ENCODE measurements around the gene PEAK1. TPM values are rescaled to one million over a fixed set of nuclear protein-coding genes. Genes with fewer than 3 reads are reported as not detected.

Gene PEAK1
- total and polyA plus RNA-seq, 9 of the 15 experiments (the other 6 are each of a cell fraction or from before 2014, with no cell fraction given) = 0.99 to 22.4 (median 10.8) TPM

- no peak overlapping the region for H2AFZ ChIP-seq (ENCODE audit: low read depth, low read length)
- H3K79me2 ChIP-seq (ENCODE audit: control insufficient read depth, insufficient read depth, low read length) = no peaks in the 10 kb centered on the region
- ChIA-PET CTCF (ENCODE audit: low intra/inter-chr PET ratio) (no interaction called here), POLR2A (no interaction called here)
- no peaks in the 10 kb centered on the region for H3K27me3 ChIP-seq (ENCODE audit: control insufficient read depth in 2 of 2, insufficient read depth in 2 of 2, low read length in 2 of 2)
- in situ Hi-C loops (cut with MboI) = no loop called here
- TF ChIP-seq, protein P1, sequence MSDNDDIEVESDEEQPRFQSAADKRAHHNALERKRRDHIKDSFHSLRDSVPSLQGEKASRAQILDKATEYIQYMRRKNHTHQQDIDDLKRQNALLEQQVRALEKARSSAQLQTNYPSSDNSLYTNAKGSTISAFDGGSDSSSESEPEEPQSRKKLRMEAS (CRISPR knock-in tag; IDR thresholded peaks at IDR 0.05) = no peak
- TF ChIP-seq ZNF311 (CRISPR knock-in tag; IDR thresholded peaks at IDR 0.05) = no peak
- TF ChIP-seq CAMTA2 (CRISPR knock-in tag; conservative IDR thresholded peaks at IDR 0.05) = no peak
- no peak for TF ChIP-seq POLR3A (IDR thresholded peaks at IDR 0.05; ENCODE audit: borderline replicate concordance, extremely low read depth, insufficient read depth, insufficient read length)
- no peak for TF ChIP-seq SRSF7 (optimal IDR thresholded peaks at IDR 0.05; ENCODE audit: low read depth, low read length)
- TF ChIP-seq SNIP1 (IDR thresholded peaks at IDR 0.05; ENCODE audit: low read depth) = no peak
- TF ChIP-seq ZNF551 (CRISPR knock-in tag; IDR thresholded peaks at IDR 0.05) = no peak
- no peak for TF ChIP-seq MXD1 (CRISPR knock-in tag; IDR thresholded peaks at IDR 0.05; ENCODE audit: borderline replicate concordance, poor library complexity, severe bottlenecking)
- TF ChIP-seq NR2C1 (IDR thresholded peaks at IDR 0.05) = no peak
- TF ChIP-seq NR2C1 (tag; IDR thresholded peaks at IDR 0.05) = no peak
- H3K4me2 ChIP-seq (ENCODE audit: insufficient read depth, low read length) = no peak overlapping the region
- H3K36me3 ChIP-seq (ENCODE audit: control insufficient read depth, insufficient read depth, low read length) = no peaks in the 10 kb centered on the region
- FAIRE-seq = no peak
- H3K4me1 ChIP-seq (replicated peaks in 1 of 2; ENCODE audit: control insufficient read depth in 2 of 2, insufficient read depth in 2 of 2, low read length in 2 of 2) = no peaks in the 10 kb centered on the region
- no peak overlapping the region for H3K27ac ChIP-seq (ENCODE audit: extremely low read depth, low read depth, low read length)
- 0 out of 2 replicates have a peak, but pooled peaks cover 2% of the 10 kb centered on the region for H3K9me3 ChIP-seq (replicated peaks; ENCODE audit: control insufficient read depth, insufficient read depth, low read depth, low read length)
- no TSS peak for BruUV-seq (replicated peaks)
- intact Hi-C loops (cut with micrococcal nuclease) = no loop called here
- no peak for ATAC-seq
- H3K9ac ChIP-seq (ENCODE audit: insufficient read depth in 1 of 2, low read depth in 2 of 2, low read length in 2 of 2) = no peak overlapping the region
- no peak for DNase-seq (ENCODE audit: extremely low read depth in 1 of 4, low spot score in 3 of 4)
- H4K20me1 ChIP-seq (replicated peaks; ENCODE audit: control insufficient read depth, insufficient read depth, low read length) = no peaks in the 10 kb centered on the region
- no peaks in the 10 kb centered on the region for H3K9me1 ChIP-seq (ENCODE audit: control insufficient read depth, insufficient read depth, low read length)
- H3K4me3 ChIP-seq = no peak overlapping the region
Observed at GRCh38 chr15:77196381-77196780, 223.5 kb downstream of the PEAK1 start.

Measured in K562 (cell line).